ENCODE results near the gene TBK1. TPM values are rescaled to one million over a fixed set of nuclear protein-coding genes. Genes with fewer than 3 reads are reported as not detected.

The TBK1 gene
- total and polyA plus RNA-seq, 9 of the 15 experiments (the other 6 are each of a cell fraction or from before 2014, with no cell fraction given): 20.4 to 42.0 (median 27.8) TPM

- peaks cover 3% of the 10 kb centered on the region; the same call in 1 of the 3 replicates for H3K36me3 ChIP-seq (ENCODE audit: control insufficient read depth, insufficient read depth, low read length)
- no peak overlapping the region for H3K4me3 ChIP-seq
- DNase-seq (ENCODE audit: extremely low read depth in 1 of 4, low spot score in 3 of 4): no peak
- H3K9ac ChIP-seq (ENCODE audit: insufficient read depth in 1 of 2, low read depth in 2 of 2, low read length in 2 of 2): no peak overlapping the region
- no peak for FAIRE-seq
- intact Hi-C loops (cut with micrococcal nuclease): no loop called here
- POLR2A ChIA-PET: interaction anchor here (0.6 to 1.2 kb wide), 3 partner anchors 8 to 1131 kb away, joined by 3 read pairs; no protein-coding TSS in a partner anchor
- H3K27me3 ChIP-seq (ENCODE audit: control insufficient read depth in 2 of 2, insufficient read depth in 2 of 2, low read length in 2 of 2): no peaks in the 10 kb centered on the region
- CTCF ChIA-PET (ENCODE audit: low intra/inter-chr PET ratio): no interaction called here
- 72% methylated on average over 5 of the region's 5 CpGs for WGBS (ENCODE audit: insufficient coverage, low coverage, missing lambda C conversion rate)
- peaks cover 32% of the 10 kb centered on the region for H3K79me2 ChIP-seq (ENCODE audit: control insufficient read depth, insufficient read depth, low read length)
- no peak overlapping the region for H2AFZ ChIP-seq (ENCODE audit: low read depth, low read length)
- no peaks in the 10 kb centered on the region for H3K9me1 ChIP-seq (ENCODE audit: control insufficient read depth, insufficient read depth, low read length)
- peaks cover 13% of the 10 kb centered on the region in 2 experiments for H3K4me1 ChIP-seq (replicated peaks in 1 of 2; ENCODE audit: control insufficient read depth in 2 of 2, insufficient read depth in 2 of 2, low read length in 2 of 2)
- ATAC-seq: no peak
- H4K20me1 ChIP-seq (replicated peaks; ENCODE audit: control insufficient read depth, insufficient read depth, low read length): no peaks in the 10 kb centered on the region
- H3K4me2 ChIP-seq (ENCODE audit: insufficient read depth, low read length): no peak overlapping the region
- H3K9me3 ChIP-seq (replicated peaks; ENCODE audit: control insufficient read depth, insufficient read depth, low read depth, low read length): no peaks in the 10 kb centered on the region
- in situ Hi-C loops (cut with MboI): no loop called here
- no peak overlapping the region for H3K27ac ChIP-seq (ENCODE audit: extremely low read depth, low read depth, low read length)
- BruUV-seq (replicated peaks): no TSS peak
- TF ChIP-seq POLR3G (IDR thresholded peaks at IDR 0.05; ENCODE audit: extremely low read depth, insufficient read length, insufficient replicate concordance) (no peak), MLX (CRISPR knock-in tag; conservative IDR thresholded peaks at IDR 0.05) (no peak), SNIP1 (IDR thresholded peaks at IDR 0.05; ENCODE audit: low read depth) (no peak), ZNF766 (CRISPR knock-in tag; conservative IDR thresholded peaks at IDR 0.05) (0 out of 2 replicates have a peak, but pooled peaks have one; percentile 46), SIN3B (IDR thresholded peaks at IDR 0.05; ENCODE audit: low read depth) (no peak), HMGXB4 (CRISPR knock-in tag; IDR thresholded peaks at IDR 0.05) (no peak), FOS (IDR thresholded peaks at IDR 0.05; ENCODE audit: extremely low read depth, insufficient read length) (no peak), ARHGAP35 (IDR thresholded peaks at IDR 0.05; ENCODE audit: partially characterized antibody) (no peak), BRCA1 (IDR thresholded peaks at IDR 0.05) (no peak), BRCA1 (CRISPR knock-in tag; IDR thresholded peaks at IDR 0.05) (no peak), GTF2B (IDR thresholded peaks at IDR 0.05; ENCODE audit: extremely low read depth, insufficient read length) (no peak), PTBP1 (IDR thresholded peaks at IDR 0.05; ENCODE audit: low read depth, low read length) (no peak)
Observed at GRCh38 chr12:64402181-64402580, 49.7 kb upstream of the TBK1 start.
